HEK293 (cell line): Measurements from ENCODE around the gene PINLYP.

ENCODE experiments used
- ZBTB8A ChIP-seq: fragments of 450-650 bp; formaldehyde crosslinking; IDR thresholded peaks from 2 replicates; pipeline ENCODE4 v1.5.1; 2016; ENCODE audit warnings: missing biosample characterization, missing genetic modification characterization
- ZIC2 ChIP-seq: fragments of 450-650 bp; formaldehyde crosslinking; IDR thresholded peaks from 2 replicates; pipeline ENCODE4 v1.5.1; 2016; ENCODE audit warnings: missing biosample characterization, missing genetic modification characterization
- ZNF138 ChIP-seq: fragments of 450-650 bp; formaldehyde crosslinking; IDR thresholded peaks from 2 replicates; pipeline ENCODE4 v1.5.1; 2016; ENCODE audit warnings: missing biosample characterization, missing genetic modification characterization, borderline replicate concordance
- ZNF302 ChIP-seq: fragments of 450-650 bp; formaldehyde crosslinking; IDR thresholded peaks from 2 replicates; pipeline ENCODE4 v1.5.1; 2016; ENCODE audit warnings: missing biosample characterization, missing genetic modification characterization, low read depth
- ZNF362 ChIP-seq: fragments of 450-650 bp; formaldehyde crosslinking; IDR thresholded peaks from 2 replicates; pipeline ENCODE4 v1.5.1; 2016; ENCODE audit warnings: missing biosample characterization, missing genetic modification characterization
- ZNF501 ChIP-seq: fragments of 450-650 bp; formaldehyde crosslinking; IDR thresholded peaks from 2 replicates; pipeline ENCODE4 v1.5.1; 2016; ENCODE audit warnings: missing biosample characterization, missing genetic modification characterization
- ZNF830 ChIP-seq: fragments of 450-650 bp; IDR thresholded peaks from 2 replicates; pipeline ENCODE4 v1.5.0; 2018; ENCODE audit warnings: missing biosample characterization, missing genetic modification characterization, low read depth, mild to moderate bottlenecking, moderate library complexity
- TF ChIP-seq, protein P1 (sequence below): fragments of 450-650 bp; formaldehyde crosslinking; IDR thresholded peaks from 2 replicates; pipeline ENCODE4 v1.5.1; 2016; ENCODE audit warnings: missing biosample characterization, missing genetic modification characterization

- TF ChIP-seq, protein P1, sequence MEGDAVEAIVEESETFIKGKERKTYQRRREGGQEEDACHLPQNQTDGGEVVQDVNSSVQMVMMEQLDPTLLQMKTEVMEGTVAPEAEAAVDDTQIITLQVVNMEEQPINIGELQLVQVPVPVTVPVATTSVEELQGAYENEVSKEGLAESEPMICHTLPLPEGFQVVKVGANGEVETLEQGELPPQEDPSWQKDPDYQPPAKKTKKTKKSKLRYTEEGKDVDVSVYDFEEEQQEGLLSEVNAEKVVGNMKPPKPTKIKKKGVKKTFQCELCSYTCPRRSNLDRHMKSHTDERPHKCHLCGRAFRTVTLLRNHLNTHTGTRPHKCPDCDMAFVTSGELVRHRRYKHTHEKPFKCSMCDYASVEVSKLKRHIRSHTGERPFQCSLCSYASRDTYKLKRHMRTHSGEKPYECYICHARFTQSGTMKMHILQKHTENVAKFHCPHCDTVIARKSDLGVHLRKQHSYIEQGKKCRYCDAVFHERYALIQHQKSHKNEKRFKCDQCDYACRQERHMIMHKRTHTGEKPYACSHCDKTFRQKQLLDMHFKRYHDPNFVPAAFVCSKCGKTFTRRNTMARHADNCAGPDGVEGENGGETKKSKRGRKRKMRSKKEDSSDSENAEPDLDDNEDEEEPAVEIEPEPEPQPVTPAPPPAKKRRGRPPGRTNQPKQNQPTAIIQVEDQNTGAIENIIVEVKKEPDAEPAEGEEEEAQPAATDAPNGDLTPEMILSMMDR: no peak
- TF ChIP-seq ZNF501 (tag by site-specific recombination) (no peak), ZNF830 (no peak), ZNF138 (tag by site-specific recombination) (no peak), ZNF302 (tag by site-specific recombination) (no peak), ZNF362 (tag by site-specific recombination) (no peak), ZIC2 (tag by site-specific recombination) (no peak), ZBTB8A (no peak)
These were observed 30.3 kb upstream of the PINLYP start for GRCh38 chr19:43545276-43545675.
